ENCODE measurements around the gene GPR18. TPM values are rescaled to one million over a fixed set of nuclear protein-coding genes. Genes with fewer than 3 reads are reported as not detected.

Gene GPR18
- total RNA-seq, 1 donor from 2014 or later: not detected

- H3K36me3 ChIP-seq (ENCODE audit: control insufficient read depth, insufficient read depth, low read length): no peaks in the 10 kb centered on the region
- no peak for TF ChIP-seq CTCF (IDR thresholded peaks at IDR 0.05; ENCODE audit: insufficient read depth, low read length, poor library complexity, severe bottlenecking)
- no peak for DNase-seq (ENCODE audit: low read depth)
- H3K4me3 ChIP-seq (ENCODE audit: low read depth, low read length): no peak overlapping the region
- H3K27me3 ChIP-seq (ENCODE audit: control insufficient read depth, insufficient read depth, low read length): no peaks in the 10 kb centered on the region
Observed at GRCh38 chr13:99278200-99278599, 20.0 kb upstream of the GPR18 start.

- Histone ChIP-seq H3K4me3 (ENCODE audit: low read depth, low read length) (no peak overlapping the region), H3K27me3 (ENCODE audit: control insufficient read depth, insufficient read depth, low read length) (no peaks in the 10 kb centered on the region), H3K36me3 (ENCODE audit: control insufficient read depth, insufficient read depth, low read length) (no peaks in the 10 kb centered on the region)
- no peak for DNase-seq (ENCODE audit: low read depth)
- TF ChIP-seq CTCF (IDR thresholded peaks at IDR 0.05; ENCODE audit: insufficient read depth, low read length, poor library complexity, severe bottlenecking): no peak
Observed at GRCh38 chr13:99277629-99278028, 19.4 kb upstream of the GPR18 start.

- no peak for DNase-seq (ENCODE audit: low read depth)
- no peak for TF ChIP-seq CTCF (IDR thresholded peaks at IDR 0.05; ENCODE audit: insufficient read depth, low read length, poor library complexity, severe bottlenecking)
- H3K36me3 ChIP-seq (ENCODE audit: control insufficient read depth, insufficient read depth, low read length): no peaks in the 10 kb centered on the region
- no peaks in the 10 kb centered on the region for H3K27me3 ChIP-seq (ENCODE audit: control insufficient read depth, insufficient read depth, low read length)
- H3K4me3 ChIP-seq (ENCODE audit: low read depth, low read length): no peak overlapping the region
Observed at GRCh38 chr13:99276706-99277105, 18.5 kb upstream of the GPR18 start.

GRCh38 chr13:99275093-99275469, 16.9 kb upstream of the GPR18 start:
- no peak for TF ChIP-seq CTCF (IDR thresholded peaks at IDR 0.05; ENCODE audit: insufficient read depth, low read length, poor library complexity, severe bottlenecking)
- no peak overlapping the region for H3K4me3 ChIP-seq (ENCODE audit: low read depth, low read length)
- H3K27me3 ChIP-seq (ENCODE audit: control insufficient read depth, insufficient read depth, low read length): no peaks in the 10 kb centered on the region
- no peaks in the 10 kb centered on the region for H3K36me3 ChIP-seq (ENCODE audit: control insufficient read depth, insufficient read depth, low read length)
- no peak for DNase-seq (ENCODE audit: low read depth)

- no peak for DNase-seq (ENCODE audit: low read depth)
- Histone ChIP-seq H3K27me3 (ENCODE audit: control insufficient read depth, insufficient read depth, low read length) (no peaks in the 10 kb centered on the region), H3K4me3 (ENCODE audit: low read depth, low read length) (no peak overlapping the region), H3K36me3 (ENCODE audit: control insufficient read depth, insufficient read depth, low read length) (no peaks in the 10 kb centered on the region)
- no peak for TF ChIP-seq CTCF (IDR thresholded peaks at IDR 0.05; ENCODE audit: insufficient read depth, low read length, poor library complexity, severe bottlenecking)
Observed at GRCh38 chr13:99273128-99273527, 14.9 kb upstream of the GPR18 start.

- DNase-seq (ENCODE audit: low read depth): no peak
- no peaks in the 10 kb centered on the region for H3K27me3 ChIP-seq (ENCODE audit: control insufficient read depth, insufficient read depth, low read length)
- no peak overlapping the region for H3K4me3 ChIP-seq (ENCODE audit: low read depth, low read length)
- no peak for TF ChIP-seq CTCF (IDR thresholded peaks at IDR 0.05; ENCODE audit: insufficient read depth, low read length, poor library complexity, severe bottlenecking)
- no peaks in the 10 kb centered on the region for H3K36me3 ChIP-seq (ENCODE audit: control insufficient read depth, insufficient read depth, low read length)
Observed at GRCh38 chr13:99272481-99272880, 14.3 kb upstream of the GPR18 start.
